ENCODE results near the gene ASTN2. TPM values are rescaled to one million over a fixed set of nuclear protein-coding genes. Genes with fewer than 3 reads are reported as not detected.
A peak's percentile ranks its signal among the peaks of the same experiment; 100 is the strongest.

The ASTN2 gene
- total and polyA plus RNA-seq, 9 of the 15 experiments (the other 6 are each of a cell fraction or from before 2014, with no cell fraction given) = 0.56 to 3.5 (median 1.9) TPM

- FAIRE-seq (no peak), ATAC-seq (no peak), DNase-seq (ENCODE audit: extremely low read depth in 1 of 4, low spot score in 3 of 4) (no peak)
- no TSS peak for BruUV-seq (replicated peaks)
- intact Hi-C loops (cut with micrococcal nuclease) (no loop called here), in situ Hi-C loops (cut with MboI) (no loop called here)
- TF ChIP-seq ARID1B (IDR thresholded peaks at IDR 0.05) (peak; percentile 20; the same call in 1 of the 2 replicates), HMBOX1 (IDR thresholded peaks at IDR 0.05) (peak; percentile 26; the same call in 1 of the 2 replicates), KDM1A (IDR thresholded peaks at IDR 0.05) (0 out of 4 replicates have a peak, but pooled peaks of 1 of the 2 experiments have one; percentile 38), CBFA2T3 (IDR thresholded peaks at IDR 0.05) (peak; percentile 21; the same call in 1 of the 2 replicates), CEBPG (CRISPR knock-in tag; IDR thresholded peaks at IDR 0.05) (no peak), CEBPG (tag; conservative IDR thresholded peaks at IDR 0.05 in 1 of 2, IDR thresholded peaks at IDR 0.05 in 1 of 2) (0 out of 4 replicates have a peak, but pooled peaks of 1 of the 2 experiments have one; percentile 27), MAFK (IDR thresholded peaks at IDR 0.05; ENCODE audit: low read length) (no peak)
- ChIA-PET POLR2A (no interaction called here), CTCF (ENCODE audit: low intra/inter-chr PET ratio) (no interaction called here)
- Histone ChIP-seq H3K4me2 (ENCODE audit: insufficient read depth, low read length) (no peak overlapping the region), H3K9me3 (replicated peaks; ENCODE audit: control insufficient read depth, insufficient read depth, low read depth, low read length) (no peaks in the 10 kb centered on the region), H2AFZ (ENCODE audit: low read depth, low read length) (no peak overlapping the region), H3K79me2 (ENCODE audit: control insufficient read depth, insufficient read depth, low read length) (peaks cover 4% of the 10 kb centered on the region; the same call in 2 of the 3 replicates), H3K4me1 (replicated peaks in 1 of 2; ENCODE audit: control insufficient read depth in 2 of 2, insufficient read depth in 2 of 2, low read length in 2 of 2) (peaks cover 16 to 20% of the 10 kb centered on the region in 2 experiments; a peak in 4 of 5 replicates), H3K36me3 (ENCODE audit: control insufficient read depth, insufficient read depth, low read length) (no peaks in the 10 kb centered on the region), H3K27me3 (ENCODE audit: control insufficient read depth in 2 of 2, insufficient read depth in 2 of 2, low read length in 2 of 2) (no peaks in the 10 kb centered on the region), H3K9me1 (ENCODE audit: control insufficient read depth, insufficient read depth, low read length) (no peaks in the 10 kb centered on the region), H3K9ac (ENCODE audit: insufficient read depth in 1 of 2, low read depth in 2 of 2, low read length in 2 of 2) (no peak overlapping the region), H4K20me1 (replicated peaks; ENCODE audit: control insufficient read depth, insufficient read depth, low read length) (no peaks in the 10 kb centered on the region), H3K27ac (ENCODE audit: extremely low read depth, low read depth, low read length) (no peak overlapping the region), H3K4me3 (no peak overlapping the region)
- WGBS (ENCODE audit: insufficient coverage, low coverage, missing lambda C conversion rate) = 0% methylated on average over 4 of the region's 4 CpGs
Measured at GRCh38 chr9:116685166-116685565, 729.7 kb downstream of the ASTN2 start.

Data from K562 (cell line).